Measurements from ENCODE around the gene MARCO.
"Not testable (repeated sequence)": the region's sequence is repeated elsewhere in the genome, so short reads cannot be mapped to it uniquely, and the experiment has no call there.

The MARCO gene

DNA sequence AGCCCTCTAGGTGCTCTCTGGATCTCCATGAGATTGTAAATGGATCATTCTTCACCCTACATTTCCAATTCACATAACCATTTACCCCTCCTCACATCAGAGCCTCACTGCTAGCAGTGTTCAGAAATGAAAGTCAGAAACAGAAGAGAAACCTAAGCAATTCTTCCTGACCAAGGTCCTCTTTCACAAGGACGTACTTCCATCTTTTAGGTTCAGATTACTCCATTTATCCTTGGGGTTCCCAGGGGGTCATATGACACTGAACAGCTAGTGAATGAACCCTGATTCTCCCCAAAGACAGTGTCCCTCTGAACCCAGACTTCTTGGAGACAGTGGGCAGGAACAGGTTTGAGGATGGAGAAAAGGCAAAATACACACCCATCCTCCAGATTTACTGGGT lies 12.9 kb upstream of the MARCO start:
- DNase-seq: no peak

DNA sequence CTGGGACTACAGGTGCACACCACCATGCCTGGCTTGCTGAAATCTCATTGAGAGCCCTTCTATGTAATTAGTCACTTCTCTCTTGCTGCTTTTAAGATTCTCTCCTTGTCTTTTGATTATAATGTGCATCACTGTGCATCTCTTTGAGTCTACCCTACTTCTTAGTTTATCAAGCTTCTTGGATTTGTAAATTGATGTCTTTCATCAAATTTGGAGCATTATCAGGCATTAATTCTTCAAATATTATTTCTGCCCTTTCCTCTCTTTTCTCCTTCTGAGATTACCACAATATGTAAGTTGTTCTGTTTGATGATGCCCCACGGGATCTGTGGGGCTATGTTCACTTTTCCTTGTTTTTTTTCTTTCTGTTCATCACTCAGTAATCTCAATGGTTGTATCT lies 9.0 kb upstream of the MARCO start:
- no peak for DNase-seq

DNA sequence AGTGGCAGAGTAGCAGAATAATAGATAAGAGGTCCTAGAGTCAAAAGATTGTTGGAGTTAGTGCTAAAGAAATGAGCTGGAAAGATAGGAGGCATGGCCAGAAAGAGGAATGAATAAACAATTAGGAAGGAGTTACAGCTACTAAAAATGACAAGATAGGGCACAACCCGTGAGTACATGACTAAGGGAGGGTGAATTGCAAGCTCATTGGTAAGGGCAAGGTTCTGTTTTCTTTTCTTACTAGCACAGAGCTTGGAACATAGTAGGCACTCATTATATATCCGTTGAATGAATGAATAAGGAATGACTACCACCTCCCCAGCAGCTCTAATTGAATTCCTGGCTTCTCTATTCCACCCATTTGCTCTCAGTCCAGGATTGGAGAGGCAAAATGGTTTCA lies 5.7 kb upstream of the MARCO start:
- no peak for DNase-seq

GRCh38 chr2:118936936-118937335 lies 5.1 kb upstream of the MARCO start:
- no peak for DNase-seq

DNA sequence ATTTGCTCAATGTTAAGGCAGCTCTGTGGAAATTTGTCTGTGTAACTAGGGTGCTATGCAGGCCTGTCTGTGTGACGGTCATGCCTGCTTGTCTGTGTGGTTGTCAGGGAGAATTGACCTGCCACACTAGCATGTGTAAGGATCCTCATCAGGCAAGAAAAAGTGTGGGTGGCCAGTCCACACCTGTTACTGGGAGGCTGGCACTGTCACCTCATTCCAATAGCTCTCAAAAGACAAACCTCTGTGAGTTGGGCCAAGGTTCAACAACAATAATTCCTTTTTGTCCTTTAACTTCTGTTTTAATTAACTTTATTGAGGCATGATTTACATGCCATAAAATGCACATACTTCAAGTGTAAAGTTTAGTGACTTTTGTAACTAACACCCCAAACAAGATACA lies 4.2 kb upstream of the MARCO start:
- no peak for DNase-seq

DNA sequence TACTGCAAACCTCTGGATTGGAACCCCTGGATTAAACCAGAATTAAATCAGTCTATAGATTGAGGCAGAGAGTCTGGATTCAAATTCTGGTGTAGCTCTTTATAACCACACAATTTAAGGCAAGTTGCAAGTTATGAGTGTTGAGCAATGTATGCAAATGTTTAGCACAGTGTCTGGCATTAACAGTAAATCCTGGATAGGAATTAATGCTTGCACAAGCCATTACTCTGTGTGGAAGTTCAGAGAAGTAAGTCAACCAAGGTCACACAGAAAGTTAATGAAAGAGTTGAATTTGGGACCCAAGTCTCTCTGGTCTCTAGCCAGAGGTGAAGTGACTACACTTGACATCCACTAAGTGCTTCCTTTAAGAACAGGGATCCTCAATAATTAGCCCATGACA lies 2.0 kb upstream of the MARCO start:
- DNase-seq: no peak

- no peak for DNase-seq
Observed at GRCh38 chr2:118940486-118941120, 1.4 kb upstream of the MARCO start.

DNA sequence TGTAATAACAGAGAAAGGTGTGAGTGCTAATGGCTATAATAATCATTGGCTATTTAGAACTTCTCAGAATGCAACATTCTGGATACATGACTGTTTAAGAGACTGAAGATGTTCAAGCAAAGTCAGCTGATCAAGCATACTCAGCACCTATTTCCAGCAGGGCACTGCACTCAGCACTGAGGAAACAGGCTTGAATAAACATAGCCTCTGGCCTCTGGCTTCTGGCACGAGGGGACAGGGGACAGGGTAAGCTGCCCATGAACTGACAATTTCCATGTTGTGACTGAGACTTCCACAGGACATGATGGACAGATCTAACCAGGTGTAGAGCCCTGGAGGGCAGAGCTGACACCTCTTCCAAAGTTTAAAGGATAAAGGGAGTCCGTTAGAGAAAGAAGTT lies 1.3 kb downstream of the MARCO start:
- no peak for DNase-seq

- no peak for DNase-seq
Observed at GRCh38 chr2:118945881-118946280, 3.9 kb downstream of the MARCO start.

DNA sequence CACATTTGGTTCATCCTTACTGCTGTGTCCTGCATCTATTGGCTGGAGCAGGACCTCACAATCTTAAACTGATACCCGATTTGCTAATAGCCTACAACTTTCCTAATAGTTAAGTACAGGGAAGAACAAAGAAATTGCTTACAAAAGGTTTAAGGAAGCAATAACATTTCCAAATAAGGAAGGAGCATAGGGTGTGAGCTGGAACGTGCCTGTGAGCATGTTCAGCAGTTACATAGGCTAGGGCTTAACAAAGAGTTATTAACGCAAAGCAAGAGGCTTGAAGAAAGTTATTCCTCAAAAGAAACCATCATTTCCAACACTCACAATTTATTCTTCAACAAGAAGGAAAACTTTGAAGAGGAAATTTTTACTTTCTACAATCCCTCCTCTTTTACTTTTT lies 6.3 kb downstream of the MARCO start:
- DNase-seq: not testable (repeated sequence)

DNA sequence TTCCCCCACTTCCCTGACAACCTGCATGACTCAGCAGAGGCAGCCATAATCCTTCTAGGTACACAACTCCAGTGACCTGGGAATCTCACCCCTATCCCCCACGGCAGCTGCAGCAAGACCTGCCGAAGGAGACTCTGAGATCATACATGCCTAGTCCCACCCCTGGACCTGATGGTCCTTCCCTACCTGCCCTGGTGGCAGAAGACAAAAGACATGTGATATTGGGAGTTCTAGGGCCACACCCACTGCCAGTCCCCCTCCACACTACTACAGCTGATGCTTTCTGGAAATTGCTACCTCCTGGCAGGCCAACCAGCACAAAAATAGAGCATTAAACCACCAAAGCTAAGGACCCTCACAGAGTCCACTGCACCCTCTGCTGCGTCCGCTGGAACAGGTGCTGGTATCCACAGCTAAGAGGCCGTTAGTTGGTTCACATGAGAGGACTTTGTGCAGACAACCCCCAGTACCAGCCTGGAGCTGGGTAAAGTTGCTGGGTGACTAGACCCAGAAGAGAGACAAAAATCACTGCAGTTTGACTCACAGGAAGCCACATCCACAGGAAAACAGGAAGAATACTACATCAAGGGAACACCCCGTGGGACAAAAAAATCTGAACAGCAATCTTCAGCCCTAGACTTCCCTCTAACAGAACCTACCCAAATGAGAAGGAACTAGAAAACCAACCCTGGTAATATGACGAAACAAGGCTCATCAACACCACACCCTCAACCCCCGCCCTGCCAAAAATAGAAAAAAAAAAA lies 12.5 kb downstream of the MARCO start:
- DNase-seq: no peak

DNA sequence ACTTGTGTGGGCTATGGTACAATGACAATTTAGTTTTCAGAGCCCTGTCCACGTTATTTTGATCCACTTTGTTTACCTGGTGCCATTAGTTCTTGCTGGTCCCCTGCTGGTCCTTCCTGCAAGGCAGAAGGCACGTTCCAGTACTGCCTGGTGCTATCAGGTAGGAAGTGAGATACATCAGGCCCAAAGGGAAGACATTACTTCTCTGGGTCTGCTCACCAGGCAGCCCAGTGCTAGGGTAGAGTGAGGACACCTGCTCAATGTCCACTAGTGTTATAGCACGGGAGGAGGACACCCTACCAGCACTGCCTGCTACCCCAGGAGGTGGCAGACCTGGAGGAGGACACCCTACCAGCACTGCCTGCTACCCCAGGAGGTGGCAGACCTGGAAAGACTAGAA lies 23.7 kb downstream of the MARCO start:
- DNase-seq: no peak

GRCh38 chr2:118967124-118967880 lies 25.3 kb downstream of the MARCO start:
- DNase-seq: no peak

DNA sequence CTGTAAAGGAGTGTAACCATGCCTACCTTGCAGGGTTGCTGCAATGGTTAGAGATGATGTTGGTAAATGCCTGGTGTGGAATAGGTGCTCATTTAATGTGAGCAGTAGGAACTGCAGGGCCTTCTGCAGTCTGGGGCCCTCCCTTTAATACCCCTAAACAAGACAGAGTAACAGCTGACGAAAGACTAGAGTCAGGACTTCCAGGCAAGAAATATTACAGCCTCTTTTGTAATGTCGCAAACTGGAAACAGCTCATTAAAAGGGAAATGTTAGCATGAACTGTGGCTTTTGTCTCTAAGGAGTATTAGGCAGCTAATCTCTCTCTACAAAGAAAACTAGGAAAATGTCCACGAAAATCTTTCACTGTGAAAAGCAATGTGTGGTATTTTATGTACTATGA lies 26.0 kb downstream of the MARCO start:
- no peak for DNase-seq

GRCh38 chr2:118968961-118969733 lies 27.2 kb downstream of the MARCO start:
- no peak for DNase-seq

DNA sequence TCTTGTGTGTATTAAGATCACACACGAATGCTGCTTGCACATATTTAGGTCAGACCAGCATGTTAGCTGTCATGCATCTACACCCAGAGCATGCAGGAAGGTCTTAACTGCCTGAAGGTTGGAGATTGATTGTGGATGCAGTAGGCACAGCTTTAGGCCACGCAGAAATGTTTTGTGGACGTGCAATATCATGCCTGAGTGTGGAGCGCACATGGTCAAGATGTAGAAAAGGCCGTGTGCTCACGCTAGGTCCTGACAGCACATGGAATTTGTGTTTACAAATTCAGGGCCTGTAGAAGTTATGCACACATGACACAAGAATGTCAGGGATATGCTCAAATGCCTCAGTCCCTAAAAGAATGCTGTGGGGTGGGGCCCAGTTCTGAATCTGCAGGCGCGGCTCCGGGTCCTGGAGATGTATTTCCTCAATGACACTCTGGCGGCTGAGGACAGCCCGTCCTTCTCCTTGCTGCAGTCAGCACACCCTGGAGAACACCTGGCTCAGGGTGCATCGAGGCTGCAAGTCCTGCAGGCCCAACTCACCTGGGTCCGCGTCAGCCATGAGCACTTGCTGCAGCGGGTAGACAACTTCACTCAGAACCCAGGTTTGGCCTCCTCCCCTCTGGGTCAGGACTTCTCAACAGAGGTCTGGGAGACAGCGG lies 27.9 kb downstream of the MARCO start:
- no peak for DNase-seq

GRCh38 chr2:118970396-118971135 lies 28.6 kb downstream of the MARCO start:
- DNase-seq: no peak

- no peak for DNase-seq
Observed at GRCh38 chr2:118971245-118972122, 29.5 kb downstream of the MARCO start.

DNA sequence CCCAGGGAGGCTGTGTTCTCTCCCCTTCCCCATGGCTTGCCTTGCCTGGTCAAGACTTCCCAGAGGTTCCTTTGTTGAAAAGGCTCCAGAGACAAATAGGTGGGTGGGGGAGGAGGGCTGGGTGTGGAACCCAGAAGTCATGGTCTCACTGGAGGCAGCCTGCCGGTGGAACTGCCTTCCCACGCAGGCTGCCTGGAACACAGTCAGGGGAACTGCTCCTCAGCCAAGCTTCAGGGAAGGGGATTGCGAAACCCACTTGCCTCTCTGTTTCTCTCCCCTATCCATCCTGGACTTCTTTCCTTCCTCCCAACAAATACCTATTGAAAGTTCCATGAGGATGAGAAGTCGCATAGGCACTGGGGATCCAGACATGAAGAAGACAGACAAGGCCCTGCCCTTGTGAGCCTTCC lies 31.6 kb downstream of the MARCO start:
- DNase-seq: no peak

DNA sequence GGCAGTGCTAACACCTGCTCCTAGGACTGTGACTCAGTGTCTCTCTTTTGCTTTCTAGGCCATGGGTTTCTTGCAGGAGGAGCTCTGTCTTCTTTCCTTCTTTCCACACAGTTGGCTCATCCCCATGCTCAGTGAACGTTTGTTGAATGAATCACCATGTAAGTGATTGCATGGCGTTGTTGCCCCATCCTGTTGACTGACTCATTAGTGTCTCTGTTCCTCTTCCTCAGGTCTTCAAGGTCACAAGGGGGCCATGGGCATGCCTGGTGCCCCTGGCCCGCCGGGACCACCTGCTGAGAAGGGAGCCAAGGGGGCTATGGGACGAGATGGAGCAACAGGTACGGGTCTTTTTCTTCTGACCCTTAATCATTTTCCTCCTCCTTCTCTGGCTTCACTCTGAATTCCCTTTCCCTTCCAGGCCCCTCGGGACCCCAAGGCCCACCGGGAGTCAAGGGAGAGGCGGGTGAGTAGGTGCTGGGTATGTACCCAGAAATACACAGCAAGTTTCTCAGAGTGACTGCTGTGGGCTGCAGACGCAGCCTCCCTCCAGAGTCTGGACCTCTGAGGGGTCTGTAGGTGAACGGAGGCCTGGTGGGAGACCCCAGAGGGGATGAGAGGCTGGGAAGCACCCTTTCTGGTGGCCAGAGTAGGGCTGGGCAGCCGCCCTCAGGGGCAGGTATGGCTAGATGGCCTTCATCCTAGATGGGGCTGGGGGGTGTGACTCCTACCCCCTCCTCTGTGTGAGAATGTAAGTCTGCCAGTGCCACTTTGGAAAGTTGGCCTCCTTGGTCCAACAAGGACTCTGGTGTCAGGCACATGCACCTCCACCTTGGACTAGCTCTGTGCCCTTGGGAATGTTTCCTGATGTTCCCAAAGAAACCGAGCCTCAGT lies 32.4 kb downstream of the MARCO start:
- DNase-seq: peak; percentile 6
